Liver (tissue), 3 donors: ENCODE results near the gene COL4A1.

Source experiments
- CTCF ChIP-seq: fragments of 150-350 bp; IDR thresholded peaks from 2 replicates; pipeline ENCODE4 v1.5.1; 2017; ENCODE audit warnings: improper control_type of control experiment, low read depth, low read length; ENCODE audit not compliant: missing input control
- EGR1 ChIP-seq, 2 donors: IDR thresholded peaks; 2 replicates each; pipeline ENCODE4 v1.6.1; 2016 to 2018; ENCODE audit warnings: antibody characterized with exemption in 2 of 2, low read depth in 2 of 2
- GABPA ChIP-seq, 2 donors: IDR thresholded peaks in 1 of 2; conservative IDR thresholded peaks in 1 of 2; 2 replicates each; pipeline ENCODE4 v1.6.1; 2016; ENCODE audit warnings: antibody characterized with exemption in 2 of 2, mild to moderate bottlenecking in 1 of 2, moderate library complexity in 1 of 2
- HNF4A ChIP-seq, 2 donors: conservative IDR thresholded peaks; 2 replicates each; pipeline ENCODE4 v1.6.1; 2016; ENCODE audit warnings: antibody characterized with exemption in 2 of 2, mild to moderate bottlenecking in 2 of 2
- HNF4G ChIP-seq: IDR thresholded peaks from 2 replicates; pipeline ENCODE4 v1.6.1; 2016; ENCODE audit warnings: antibody characterized with exemption
- JUND ChIP-seq, 2 donors: IDR thresholded peaks; 2 replicates each; pipeline ENCODE4 v1.6.1; 2016; ENCODE audit warnings: antibody characterized with exemption in 2 of 2
- MAX ChIP-seq: IDR thresholded peaks from 2 replicates; pipeline ENCODE4 v1.6.1; 2016; ENCODE audit warnings: antibody characterized with exemption
- RAD21 ChIP-seq, 2 donors: IDR thresholded peaks; 2 replicates each; pipeline ENCODE4 v1.6.1; 2016; ENCODE audit warnings: antibody characterized with exemption in 2 of 2, mild to moderate bottlenecking in 2 of 2
- REST ChIP-seq: IDR thresholded peaks from 2 replicates; pipeline ENCODE4 v1.6.1; 2016; ENCODE audit warnings: antibody characterized with exemption, mild to moderate bottlenecking
- SP1 ChIP-seq: IDR thresholded peaks from 2 replicates; pipeline ENCODE4 v1.6.1; 2018; ENCODE audit warnings: antibody characterized with exemption, mild to moderate bottlenecking
- TAF1 ChIP-seq: conservative IDR thresholded peaks from 2 replicates; pipeline ENCODE4 v1.6.1; 2016; ENCODE audit warnings: antibody characterized with exemption, mild to moderate bottlenecking
- YY1 ChIP-seq: IDR thresholded peaks from 2 replicates; pipeline ENCODE4 v1.6.1; 2016; ENCODE audit warnings: antibody characterized with exemption, mild to moderate bottlenecking
- ZBTB33 ChIP-seq: IDR thresholded peaks from 2 replicates; pipeline ENCODE4 v1.6.1; 2016; ENCODE audit warnings: antibody characterized with exemption
- donor health status: healthy.
- donor health status: healthy.

GRCh38 chr13:110332750-110333149 is 25.8 kb upstream of the COL4A1 start:
- TF ChIP-seq CTCF (no peak), RAD21 (IDR thresholded peaks at IDR 0.05) (no peak), REST (no peak), TAF1 (no peak), SP1 (no peak), EGR1 (IDR thresholded peaks at IDR 0.05; ENCODE audit: low read depth in 2 of 2) (no peak), HNF4A (conservative IDR thresholded peaks at IDR 0.05) (no peak), GABPA (IDR thresholded peaks at IDR 0.05 in 1 of 2, conservative IDR thresholded peaks at IDR 0.05 in 1 of 2) (no peak), ZBTB33 (no peak), MAX (no peak), JUND (IDR thresholded peaks at IDR 0.05) (no peak), HNF4G (no peak), YY1 (no peak)
